DMS53 (cell line): Measurements from ENCODE around the gene NUP205.
"Not testable (repeated sequence)": the region's sequence is repeated elsewhere in the genome, so short reads cannot be mapped to it uniquely, and the experiment has no call there.

Experiments
- DNase-seq: peaks from one replicate; lab custom pipeline; 2025; lab: John Stamatoyannopoulos, UW

Gene NUP205

DNA sequence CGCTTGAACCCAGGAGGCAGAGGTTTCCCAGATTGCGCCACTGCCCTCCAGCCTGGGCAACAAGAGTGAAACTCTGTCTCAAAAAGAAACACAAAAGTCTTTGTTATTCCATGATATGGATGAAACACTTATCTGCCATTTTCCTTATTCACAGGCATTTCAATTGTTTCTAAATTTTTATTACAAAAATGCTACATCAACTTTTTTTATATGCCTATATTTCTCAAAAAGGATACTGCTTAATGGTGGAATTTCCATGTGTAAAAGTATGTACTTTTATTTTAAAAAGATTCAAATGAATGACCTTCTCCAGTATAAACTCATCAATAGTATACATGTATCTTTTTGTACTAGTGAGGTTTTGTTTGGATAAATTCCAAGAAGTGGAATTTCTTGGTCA is 62.7 kb downstream of the NUP205 start:
- no peak for DNase-seq

DNA sequence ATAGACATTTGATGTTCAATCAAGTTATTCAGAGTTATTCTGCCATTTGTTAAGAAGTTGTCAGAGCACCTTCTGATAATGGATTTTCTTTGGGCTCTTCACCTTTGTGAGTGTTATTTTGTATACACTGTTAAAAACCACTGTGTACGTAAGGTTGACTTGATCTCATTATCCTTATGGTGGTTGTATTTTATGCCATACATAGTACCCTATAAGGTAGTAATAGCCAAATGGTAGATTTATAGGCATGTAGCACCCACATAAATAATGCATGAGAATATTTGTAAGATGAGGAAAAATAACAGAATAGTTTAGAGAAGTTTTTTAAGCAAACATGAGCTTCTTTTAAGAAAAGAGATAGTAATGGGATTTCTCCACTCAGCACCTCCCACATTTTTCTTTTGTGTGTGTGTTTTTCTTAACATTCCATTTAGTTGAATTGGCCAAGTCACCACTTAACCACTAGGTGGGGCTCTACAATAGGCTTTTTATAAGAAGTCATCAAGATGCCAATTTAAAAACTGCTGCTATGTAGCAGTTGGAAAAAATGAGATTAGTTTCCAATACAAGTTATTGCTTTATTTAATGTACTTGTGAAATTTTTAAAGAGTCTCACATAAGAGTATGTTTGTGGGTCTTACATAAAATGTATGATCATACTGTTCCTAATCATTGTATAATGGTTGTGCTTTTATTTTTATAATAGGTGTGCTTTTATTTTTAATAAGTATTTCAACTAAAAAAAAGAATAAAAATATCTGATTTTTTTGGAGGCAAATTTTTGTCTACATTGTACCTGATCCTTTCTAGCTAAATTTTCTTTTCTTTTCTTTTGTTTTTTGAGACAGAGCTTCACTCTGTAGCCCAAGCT is 63.5 kb downstream of the NUP205 start:
- peak; percentile 88 for DNase-seq

DNA sequence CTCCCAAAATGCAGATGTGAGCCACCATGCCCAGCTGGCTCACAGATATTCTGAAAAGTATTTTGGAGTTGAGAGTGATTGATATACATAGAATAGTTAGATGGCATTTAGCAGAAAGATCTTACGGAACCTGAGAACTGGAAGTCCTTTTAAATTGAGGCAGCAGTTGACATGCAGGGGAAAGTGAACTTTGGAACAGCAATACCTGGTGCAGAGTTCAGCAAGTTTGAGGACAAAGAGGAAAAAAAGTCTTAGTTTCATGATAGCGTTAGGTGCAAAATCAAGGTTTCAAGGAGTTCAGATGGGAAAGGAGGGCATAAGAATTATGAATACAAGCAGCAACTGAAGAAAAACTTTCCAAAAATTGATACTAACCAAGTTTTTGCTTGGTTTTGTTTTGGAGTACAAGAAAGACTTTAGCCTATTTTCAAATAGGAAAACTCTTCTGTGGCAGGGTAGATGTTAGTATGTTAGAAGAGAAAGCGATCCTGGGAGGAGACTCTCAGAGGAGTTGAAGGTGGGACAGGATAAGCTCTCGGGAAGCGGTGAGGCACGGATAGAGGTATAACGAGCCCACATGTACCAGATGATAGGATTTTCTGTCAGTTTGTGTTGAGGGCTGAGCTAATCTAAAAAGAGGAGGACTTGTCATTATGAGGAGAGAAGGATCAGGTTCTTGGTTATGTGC is 76.6 kb downstream of the NUP205 start:
- DNase-seq: no peak

DNA sequence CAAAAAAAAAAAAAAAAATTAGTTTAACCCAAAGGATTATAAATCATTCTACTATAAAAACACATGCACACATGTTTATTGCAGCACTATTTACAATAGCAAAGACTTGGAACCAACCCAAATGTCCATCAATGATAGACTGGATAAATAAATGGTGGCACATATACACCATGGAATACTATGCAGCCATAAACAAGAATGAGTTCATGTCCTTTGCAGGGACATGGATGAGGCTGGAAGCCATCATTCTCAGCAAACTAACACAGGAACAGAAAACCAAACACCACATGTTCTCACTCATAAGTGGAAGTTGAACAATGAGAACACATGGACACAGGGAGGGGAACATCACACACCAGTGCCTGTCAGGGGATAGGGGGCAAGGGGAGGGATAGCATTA is 82.0 kb downstream of the NUP205 start:
- not testable (repeated sequence) for DNase-seq

DNA sequence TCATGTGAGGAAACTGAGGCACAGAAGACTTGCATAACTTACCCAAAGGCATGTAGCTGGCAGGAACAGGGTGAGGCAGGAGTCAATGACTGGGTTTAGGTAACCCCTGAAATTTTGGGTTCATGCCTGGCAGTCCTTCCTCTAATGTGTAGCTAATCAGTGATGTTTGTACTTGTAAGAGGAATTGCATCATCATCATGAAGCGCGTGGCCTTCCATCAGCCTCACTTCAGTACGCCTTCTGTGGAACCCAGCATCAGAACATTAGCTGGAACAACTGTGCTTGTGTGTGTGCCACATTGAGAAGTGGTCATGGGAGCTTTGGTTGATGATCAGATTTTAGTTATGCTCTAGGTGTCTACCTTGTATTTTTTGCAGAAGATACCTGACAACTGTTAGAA is 86.4 kb downstream of the NUP205 start:
- no peak for DNase-seq

DNA sequence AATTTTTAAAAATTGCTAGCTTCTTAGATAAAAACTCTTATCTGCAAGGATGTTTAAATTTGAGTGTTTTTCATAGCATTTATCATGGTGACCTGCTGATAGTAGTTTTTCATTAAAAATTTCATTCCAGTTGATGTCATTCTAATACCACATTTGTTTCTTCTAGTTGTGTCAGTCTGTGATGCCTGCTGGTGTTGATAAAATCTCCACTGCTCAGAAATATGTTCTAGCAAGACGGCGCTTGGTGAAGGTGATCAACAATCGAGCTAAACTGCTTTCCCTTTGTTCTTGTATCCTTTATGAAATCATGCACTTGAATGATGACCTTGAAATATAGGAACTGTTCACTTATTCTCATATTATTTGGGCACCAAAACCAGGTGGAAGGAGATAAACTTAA is 87.0 kb downstream of the NUP205 start:
- no peak for DNase-seq

DNA sequence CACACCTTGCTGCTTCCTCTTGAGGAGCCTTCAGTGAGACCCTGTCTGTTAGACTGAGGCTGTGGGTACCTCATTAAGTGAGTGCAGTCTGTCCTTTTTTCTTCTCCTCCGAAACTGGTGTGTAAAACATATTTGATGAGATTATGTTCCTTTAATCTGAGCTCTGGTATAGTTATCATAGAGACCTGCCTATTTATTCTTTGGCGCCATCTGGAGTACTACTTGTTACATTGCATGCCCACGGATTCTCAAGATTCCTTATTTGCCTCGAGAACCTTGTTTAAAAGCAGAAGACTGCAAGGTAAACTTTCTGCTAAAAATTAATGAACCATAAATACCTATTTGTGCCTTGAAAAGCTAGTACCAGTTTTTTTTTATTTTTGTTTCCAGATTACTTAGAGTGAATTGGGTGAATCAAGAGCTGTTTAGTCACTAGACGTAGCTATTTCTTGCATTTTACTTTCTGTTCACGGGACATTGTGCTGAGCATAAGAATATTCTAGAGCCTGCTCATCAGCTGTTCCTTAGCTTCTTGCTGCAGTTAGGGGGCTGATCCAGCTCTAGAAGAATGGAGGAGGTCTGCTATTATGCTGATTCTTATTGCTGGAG is 87.7 kb downstream of the NUP205 start:
- peak; percentile 83 for DNase-seq

DNA sequence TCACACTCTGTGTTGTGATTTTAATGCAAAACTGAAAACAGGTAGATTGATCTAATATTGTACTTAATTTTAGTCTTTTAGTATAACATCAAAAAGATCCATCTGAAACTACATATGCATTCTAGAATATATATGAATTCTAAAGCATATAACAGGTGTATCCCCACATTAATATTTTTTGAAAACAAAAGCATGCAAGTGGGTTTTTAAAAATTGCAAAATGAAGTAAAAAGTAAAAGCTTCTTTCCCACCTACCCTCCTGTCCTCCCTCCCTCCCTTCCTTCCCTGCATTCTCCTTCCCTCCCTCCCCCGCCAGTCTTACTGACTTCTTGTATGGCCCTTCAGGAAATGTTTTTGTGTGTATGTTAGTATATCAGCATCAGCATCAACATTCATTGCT is 90.0 kb downstream of the NUP205 start:
- DNase-seq: no peak

DNA sequence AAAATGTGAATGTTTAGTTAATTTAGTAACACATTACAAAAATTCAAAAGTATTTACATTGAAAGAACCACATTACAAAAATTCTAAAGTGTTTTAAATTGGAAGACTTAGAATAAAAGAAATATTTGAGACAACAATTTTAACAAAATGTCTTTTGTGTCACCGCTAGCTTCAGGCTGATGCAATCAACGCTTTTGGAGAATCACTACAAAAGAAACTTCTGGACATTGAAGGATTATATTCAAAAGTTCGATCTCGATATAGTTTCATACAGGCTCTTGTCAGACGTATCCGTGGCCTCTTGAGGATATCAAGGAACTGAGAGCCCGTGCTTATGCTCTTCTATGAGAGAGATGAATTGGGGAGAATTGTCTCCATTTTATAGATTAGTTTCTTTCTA is 90.5 kb downstream of the NUP205 start:
- no peak for DNase-seq

DNA sequence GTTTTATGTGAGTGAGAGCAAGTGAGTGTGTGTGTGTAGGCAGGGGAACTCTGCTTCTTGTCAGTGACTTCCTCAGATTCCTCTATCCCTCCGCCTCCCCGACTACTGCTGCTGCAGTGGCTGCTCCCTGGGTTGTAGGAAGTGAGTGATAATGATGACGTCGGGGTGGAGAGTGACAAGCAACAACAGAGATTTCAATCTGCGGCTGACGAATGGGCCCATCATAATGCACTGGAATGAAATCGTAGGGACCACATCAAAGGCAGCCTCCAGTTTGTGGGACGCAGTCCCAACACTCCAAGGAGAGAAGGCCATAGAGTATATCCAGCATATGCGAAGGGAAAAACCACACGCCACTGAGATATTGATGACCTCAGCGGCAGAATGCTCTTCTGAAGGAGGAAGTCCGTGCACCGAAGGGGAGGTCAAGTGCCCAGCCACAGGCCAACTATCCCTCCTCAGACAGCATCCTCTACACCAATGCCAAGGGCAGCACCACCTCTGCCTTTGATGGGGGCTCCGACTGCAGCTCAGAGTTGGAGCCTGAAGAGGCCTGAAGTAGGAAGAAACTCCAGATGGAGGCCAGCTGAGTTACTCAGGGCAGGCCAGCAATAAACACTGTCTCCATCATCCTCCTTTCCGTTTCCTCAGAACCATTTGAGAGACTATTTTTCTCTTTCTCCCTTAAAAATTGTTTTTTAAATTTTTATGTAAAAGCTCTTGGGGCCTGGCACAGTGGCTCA is 93.3 kb downstream of the NUP205 start:
- no peak for DNase-seq

DNA sequence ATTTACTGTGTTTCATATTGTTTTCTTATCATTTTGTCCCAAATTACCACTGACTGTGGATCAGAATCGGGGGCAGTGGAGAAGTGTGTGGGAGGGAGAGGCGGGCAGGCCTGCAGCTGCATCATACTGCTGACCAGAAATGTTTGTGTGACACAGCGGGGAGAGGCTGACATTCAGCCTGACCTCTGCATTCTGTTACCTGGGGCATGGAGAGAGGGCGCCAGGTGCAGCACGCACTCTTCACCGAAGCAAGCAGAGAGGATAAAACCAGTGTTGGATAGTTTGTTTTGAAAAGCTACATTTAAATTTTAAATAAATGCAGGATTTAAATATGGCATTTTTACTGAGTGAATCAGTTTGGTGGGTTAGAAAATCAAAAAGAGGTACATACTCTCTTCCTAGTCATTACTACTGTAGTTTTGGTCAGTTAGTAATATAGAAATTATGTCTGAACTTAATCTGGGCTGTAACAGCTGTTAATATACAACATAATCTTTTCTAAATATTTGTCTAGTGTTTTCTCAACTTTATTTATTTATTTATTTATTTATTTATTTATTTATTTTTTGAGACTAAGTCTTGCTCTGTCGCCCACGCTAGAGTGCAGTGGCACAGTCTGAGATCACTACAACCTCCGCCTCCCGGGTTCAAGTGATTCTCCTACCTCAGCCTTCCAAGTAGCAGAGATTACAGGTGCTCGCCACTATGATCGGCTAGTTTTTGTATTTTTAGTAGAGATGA is 95.8 kb downstream of the NUP205 start:
- DNase-seq: peak; percentile 94

DNA sequence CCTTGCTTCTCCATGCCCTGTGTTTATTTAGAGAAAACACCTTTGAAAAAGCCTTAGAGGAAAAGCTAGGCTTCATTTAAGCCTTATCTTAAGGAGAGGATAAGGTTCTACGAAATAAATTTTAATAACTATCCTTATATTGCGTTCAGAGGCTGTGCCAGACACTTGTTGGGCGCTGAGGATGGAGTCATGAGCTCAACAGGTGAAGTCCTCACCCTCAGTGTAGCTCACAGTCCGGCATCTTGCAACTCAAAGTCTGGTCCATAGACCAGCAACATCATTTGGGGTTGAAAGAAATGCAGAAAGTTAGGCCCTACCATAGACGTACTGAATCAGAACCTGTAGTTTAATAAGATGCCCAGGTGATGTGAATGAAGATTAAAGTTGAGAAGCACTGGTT is 100.8 kb downstream of the NUP205 start:
- no peak for DNase-seq

DNA sequence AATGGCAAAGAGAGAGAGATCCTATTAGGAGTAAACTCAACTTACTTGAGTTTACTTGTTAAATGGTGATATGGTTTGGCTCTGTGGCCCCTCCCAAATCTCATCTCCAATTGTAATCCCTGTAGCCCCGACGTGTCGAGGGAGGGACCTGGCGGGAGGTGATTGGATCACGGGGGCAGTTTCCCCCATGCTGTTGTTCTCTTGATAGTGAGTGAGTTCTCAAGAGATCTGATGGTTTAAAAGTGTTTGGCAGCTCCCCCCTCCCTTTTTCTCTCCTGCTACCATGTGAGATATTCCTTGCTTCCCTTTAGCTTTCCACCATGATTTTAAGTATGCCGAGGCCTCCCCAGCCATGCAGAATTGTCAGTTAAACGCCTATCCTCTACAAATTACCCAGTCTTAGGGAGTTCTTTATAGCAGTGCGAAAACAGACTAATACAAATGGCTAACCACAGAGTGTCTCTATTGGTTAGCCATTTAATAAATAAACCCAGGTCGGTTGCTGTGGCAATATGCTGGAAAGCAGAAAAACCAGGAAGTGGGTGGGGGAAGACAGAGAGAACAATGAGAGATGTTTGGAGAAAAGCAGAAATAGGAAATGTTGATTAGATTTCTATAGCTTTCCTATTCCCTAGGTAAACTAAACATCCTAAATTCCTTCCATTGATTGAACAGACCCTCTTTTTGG is 101.6 kb downstream of the NUP205 start:
- DNase-seq: peak; percentile 74

DNA sequence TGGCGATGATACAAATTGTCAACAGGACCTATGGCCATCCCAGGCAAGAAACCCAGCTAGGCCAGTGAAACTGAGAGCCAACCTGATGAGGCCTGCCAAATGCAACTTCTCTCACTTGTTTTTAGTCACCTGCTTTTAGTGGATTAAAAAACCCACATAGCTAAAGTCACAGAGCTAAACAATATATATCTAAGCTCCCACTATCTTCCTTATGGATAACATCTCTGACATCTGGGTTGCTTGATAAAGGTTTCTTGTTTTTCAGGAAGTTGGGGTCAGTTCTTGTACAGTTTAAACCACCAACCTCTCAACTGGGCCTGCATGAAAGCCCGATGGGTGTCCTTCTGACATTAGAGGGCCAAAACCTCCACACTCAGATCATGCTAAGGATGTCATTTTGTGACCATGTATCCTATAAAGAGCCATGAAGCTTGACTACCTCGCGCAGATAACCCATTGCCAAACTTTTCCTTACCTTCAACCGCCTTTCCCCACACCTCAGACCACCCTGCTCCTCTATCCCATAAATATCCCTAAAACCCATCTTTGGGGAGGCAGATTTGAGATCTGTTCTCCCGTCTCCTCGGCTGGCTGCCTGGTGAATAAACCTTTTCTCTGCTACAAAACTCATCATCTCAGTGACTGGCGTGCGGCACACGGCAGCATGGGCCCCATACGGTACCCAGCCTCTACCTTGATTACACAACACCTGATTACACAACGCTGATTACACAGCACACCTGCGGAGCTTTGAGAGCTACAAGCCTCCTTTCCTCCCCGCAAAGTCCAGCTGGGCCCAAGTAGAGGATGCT is 103.8 kb downstream of the NUP205 start:
- DNase-seq: peak; percentile 90

DNA sequence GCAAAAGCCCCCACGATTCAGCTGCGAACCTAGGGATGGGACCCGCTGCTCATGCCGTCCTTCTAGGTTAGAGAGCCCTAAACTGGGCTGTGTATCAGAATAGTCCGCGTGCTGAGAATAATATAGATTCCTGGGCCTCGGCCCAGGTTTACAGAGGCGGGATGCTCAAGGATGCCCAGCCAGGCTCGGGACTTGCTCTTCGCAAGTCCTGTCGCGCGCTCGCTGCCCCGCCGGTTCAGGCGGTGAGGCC is 104.3 kb downstream of the NUP205 start:
- no peak for DNase-seq

DNA sequence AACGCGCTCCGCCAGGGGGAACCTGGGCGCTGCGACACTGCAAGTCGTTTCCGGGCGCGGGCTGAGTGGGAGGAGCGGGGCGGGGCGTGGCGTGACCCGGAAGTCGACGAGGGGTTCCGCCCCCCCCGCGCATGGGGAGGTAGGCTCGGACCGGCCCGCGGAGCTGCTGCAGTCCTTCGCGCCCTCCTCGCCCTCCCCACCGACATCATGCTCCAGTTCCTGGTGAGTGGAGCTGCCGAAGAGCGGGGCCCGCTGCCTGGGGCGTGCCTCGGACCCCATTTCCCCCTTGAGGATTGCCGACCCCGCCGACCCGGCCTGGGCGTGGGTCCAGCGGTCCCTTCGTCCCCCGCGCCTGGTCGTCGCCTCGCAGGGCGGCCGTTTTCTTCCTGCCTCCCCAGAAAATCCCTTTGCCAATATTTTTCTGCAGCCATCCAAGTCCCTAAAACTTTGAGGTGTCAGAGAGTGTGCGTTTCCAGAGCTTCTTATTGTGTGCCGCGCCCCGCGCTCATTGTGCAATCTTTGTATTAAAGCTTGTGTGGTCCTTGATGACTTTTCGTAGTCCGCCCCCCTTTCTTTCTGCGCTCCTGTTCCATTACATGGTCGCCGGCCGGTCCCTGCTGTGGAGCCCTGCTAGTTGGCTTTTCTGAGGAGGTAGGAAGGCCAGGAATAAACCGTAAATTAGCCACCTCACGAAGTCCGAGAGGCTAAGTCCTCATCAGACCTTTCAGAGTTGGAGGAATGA is 104.8 kb downstream of the NUP205 start, which contains the start of gene STMP1:
STMP1 (plus strand) TSS at position 142 of the 742 bp plus-strand sequence.
- DNase-seq: peak; percentile 99

DNA sequence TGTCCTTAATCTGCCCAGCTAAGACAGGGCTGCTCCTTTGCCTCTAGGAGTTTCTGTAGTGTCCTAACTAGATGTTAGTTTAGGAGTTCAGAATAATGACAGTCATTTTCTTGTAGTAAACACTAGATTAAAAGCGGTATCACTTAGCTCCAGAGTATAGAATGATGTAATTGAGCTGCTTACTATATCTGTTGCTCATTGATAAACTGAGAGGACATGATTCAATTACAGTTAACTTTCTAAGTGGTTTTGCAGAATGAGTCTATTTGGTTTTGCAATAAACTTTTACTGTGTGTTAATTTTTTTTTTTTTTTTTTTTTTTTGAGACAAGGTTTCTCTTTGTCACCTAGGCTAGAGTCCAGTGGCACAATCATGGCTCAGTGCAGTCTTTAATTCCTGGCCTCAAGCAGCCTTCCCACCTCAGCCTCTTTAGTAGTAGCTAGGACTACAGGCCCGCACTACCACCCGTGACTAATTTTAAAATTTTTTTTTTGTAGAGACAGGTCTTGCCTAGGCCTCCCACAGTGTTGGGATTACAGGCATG is 106.4 kb downstream of the NUP205 start:
- no peak for DNase-seq

DNA sequence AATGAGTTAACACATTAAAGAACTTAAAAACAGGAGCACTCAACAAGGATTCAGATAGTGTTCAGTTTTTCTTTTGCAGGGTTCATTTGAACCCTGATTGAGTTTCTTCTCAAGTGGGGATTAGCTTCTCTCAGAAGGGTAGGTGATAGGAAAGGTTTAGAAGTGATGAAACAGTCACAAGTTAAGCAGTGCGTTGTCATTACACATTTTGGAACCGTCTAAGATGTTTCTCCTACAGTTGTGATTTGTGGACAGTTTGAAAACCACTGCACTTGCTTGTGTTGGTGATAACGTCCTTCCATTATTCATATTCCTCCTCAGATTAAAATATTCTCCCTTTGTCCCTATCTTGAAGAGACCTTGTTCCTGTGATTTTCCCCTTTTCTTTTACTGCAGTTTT is 107.3 kb downstream of the NUP205 start:
- no peak for DNase-seq

DNA sequence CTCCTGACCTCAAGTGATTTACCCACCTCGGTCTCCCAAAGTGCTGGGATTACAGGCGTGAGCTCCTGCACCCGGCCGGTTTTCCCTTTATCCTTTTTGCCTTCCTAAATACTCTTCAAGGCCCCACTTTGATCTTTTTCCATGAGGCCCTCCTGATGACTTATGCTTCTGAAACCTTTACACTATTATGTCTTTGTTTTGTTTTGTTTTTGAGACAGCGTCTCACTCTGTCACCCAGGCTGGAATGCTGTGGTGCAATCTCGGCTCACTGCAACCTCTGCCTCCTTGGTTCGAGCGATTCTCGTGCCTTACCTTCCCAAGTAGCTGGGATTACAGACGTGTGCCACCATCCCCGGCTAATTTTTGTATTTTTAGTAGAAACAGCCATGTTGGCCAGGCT is 108.4 kb downstream of the NUP205 start:
- DNase-seq: no peak
